Small intestine (tissue), 7 donors: Measurements from ENCODE around the gene PPARA. TPM values are rescaled to one million over a fixed set of nuclear protein-coding genes. Genes with fewer than 3 reads are reported as not detected.

Experiments
- DNase-seq, 2 donors: peaks; one replicate each; pipeline versions ENCODE4 v3.0.0 to v3.0.0-alpha.2; 2013
- FAIRE-seq: peaks from 2 replicates; lab custom pipeline; 2012; peaks lifted over from hg19 to GRCh38; lab: Jason Lieb, UNC
- H3K27ac ChIP-seq, 3 donors: one replicate each; pipeline ENCODE4 v1.5.1; 2013; ENCODE audit warnings: low read length in 2 of 3, mild to moderate bottlenecking in 2 of 3, control low read depth in 1 of 3, inconsistent platforms in 1 of 3, low read depth in 1 of 3, moderate library complexity in 1 of 3
- H3K27me3 ChIP-seq, 3 donors: one replicate each; pipeline ENCODE4 v1.6.1; 2013; ENCODE audit warnings: low read length in 3 of 3, inconsistent platforms in 1 of 3; ENCODE audit not compliant: control insufficient read depth in 3 of 3, insufficient read depth in 3 of 3
- H3K36me3 ChIP-seq, 3 donors: one replicate each; pipeline ENCODE4 v1.6.1; 2013; ENCODE audit warnings: low read length in 3 of 3, inconsistent platforms in 1 of 3, low read depth in 1 of 3, mild to moderate bottlenecking in 1 of 3, moderate library complexity in 1 of 3; ENCODE audit not compliant: control insufficient read depth in 3 of 3, insufficient read depth in 2 of 3
- H3K4me1 ChIP-seq, 3 donors: one replicate each; pipeline ENCODE4 v1.6.1; 2013; ENCODE audit warnings: low read length in 2 of 3, inconsistent platforms in 1 of 3, low read depth in 1 of 3, mild to moderate bottlenecking in 1 of 3, moderate library complexity in 1 of 3; ENCODE audit not compliant: control insufficient read depth in 3 of 3, insufficient read depth in 2 of 3
- H3K4me3 ChIP-seq, 3 donors: one replicate each; pipeline ENCODE4 v1.5.1; 2013; ENCODE audit warnings: low read length in 3 of 3, control low read depth in 1 of 3, inconsistent platforms in 1 of 3, low read depth in 1 of 3, mild to moderate bottlenecking in 1 of 3, moderate library complexity in 1 of 3
- H3K9me3 ChIP-seq, 2 donors: one replicate each; pipeline ENCODE4 v1.6.1; 2013; ENCODE audit warnings: low read depth in 1 of 2, low read length in 1 of 2; ENCODE audit not compliant: control insufficient read depth in 2 of 2, insufficient read depth in 1 of 2
- WGBS, 3 donors: extraction: QIAGEN DNeasy Blood & Tissue Kit; methylation state at CpG; one replicate each; pipeline ENCODE4 v1.1.7; 2013; 5-methylcytosine and 5-hydroxymethylcytosine counted together
- polyA plus RNA-seq, 4 donors: library from polyadenylated mRNA; stranded (reverse) in 3 of 4; unstranded in 1 of 4; fragments of 200-250 nt in 3 of 4; fragments of 120-200 nt in 1 of 4; gene quantifications; one replicate each; pipeline versions ENCODE4 v1.2.1 to v1.2.3, GENCODE V29; 2013
- donor health status: healthy with polysubstance abuse.
- donor health status: control.
- donor health status: control.
- donor health status: Bipolar disorder and iron deficiency.
- donor health status: healthy.

The PPARA gene
- polyA plus RNA-seq, 4 donors: 19.9 to 53.6 (median 23.0) TPM

DNA sequence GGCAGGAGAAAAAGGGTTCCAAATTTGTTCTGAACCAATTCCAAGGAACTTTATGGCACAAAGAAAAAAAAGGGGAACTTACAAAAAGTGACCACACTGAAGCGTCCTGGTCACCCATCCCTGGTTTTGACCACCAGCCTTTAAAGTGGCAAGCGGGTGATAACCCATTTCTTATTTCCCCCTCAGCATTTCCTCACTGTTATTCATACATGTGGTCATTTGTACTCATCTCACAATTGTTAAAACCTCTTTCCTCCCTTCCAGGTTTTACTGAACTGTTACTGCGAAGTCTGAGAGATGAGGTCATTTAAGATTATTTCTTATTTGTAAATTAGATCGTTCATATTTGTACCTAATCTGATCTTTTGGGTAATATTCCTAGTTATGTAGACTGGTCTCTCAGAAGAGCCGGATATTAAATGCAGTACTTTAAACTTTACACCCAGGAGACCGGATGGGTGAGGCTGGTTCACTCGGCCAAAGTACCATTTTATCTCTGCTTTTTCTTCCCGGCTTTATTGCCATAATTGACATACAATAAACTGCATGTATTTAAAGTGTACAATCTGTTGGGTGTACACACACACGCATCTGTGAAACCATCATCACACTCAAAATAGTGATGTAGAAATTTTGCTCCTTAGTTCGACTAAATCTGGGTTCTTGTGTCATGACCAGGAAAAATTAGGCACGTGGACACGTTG, 52.7 kb downstream of the PPARA start:
- peak; percentile 82 for FAIRE-seq
- Histone ChIP-seq H3K27me3 (no peaks in the 10 kb centered on the region), H3K4me3 (no peak overlapping the region), H3K36me3 (peaks cover 10 to 61% (median 17%) of the 10 kb centered on the region in 3 donors), H3K27ac (peak overlapping the region; percentile 91 to 93 (median 92)), H3K9me3 (peaks cover 0 to 4% of the 10 kb centered on the region in 2 donors), H3K4me1 (peaks cover 0 to 39% (median 5%) of the 10 kb centered on the region in 3 donors)
- WGBS, 3 donors: 18 to 58% (median 42%) methylated on average over 12 of the region's 12 CpGs
- peak; percentile 93 to 96 for DNase-seq

DNA sequence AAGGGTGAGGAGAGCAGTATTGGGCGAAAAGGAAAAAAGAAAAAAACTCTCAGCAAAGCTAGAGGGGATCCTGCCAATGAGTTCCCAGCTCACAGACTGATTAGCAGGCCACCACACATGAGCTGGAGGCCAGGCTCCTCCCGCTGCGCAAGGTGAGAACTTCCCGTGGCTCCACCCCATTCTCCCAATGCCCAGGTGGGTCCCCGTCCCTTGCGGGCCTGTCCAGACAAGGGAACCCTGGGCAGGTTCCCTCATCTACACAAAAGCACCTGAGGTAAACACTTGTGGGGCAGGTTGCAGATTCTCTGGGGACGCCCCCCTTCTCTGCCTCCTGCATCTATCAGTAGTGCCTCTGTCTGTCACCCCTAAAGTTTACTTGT, 53.3 kb downstream of the PPARA start:
- WGBS, 3 donors: 29 to 71% (median 44%) methylated on average over 7 of the region's 7 CpGs
- Histone ChIP-seq H3K4me1 (peaks cover 0 to 39% (median 5%) of the 10 kb centered on the region in 3 donors), H3K9me3 (peaks cover 0 to 10% of the 10 kb centered on the region in 2 donors), H3K27me3 (no peaks in the 10 kb centered on the region), H3K36me3 (peaks cover 7 to 60% (median 17%) of the 10 kb centered on the region in 3 donors), H3K27ac (peak overlapping the region; percentile 87 to 93 (median 91)), H3K4me3 (no peak overlapping the region)
- no peak for FAIRE-seq
- peak in 1 of 2 donors; percentile 77 for DNase-seq

DNA sequence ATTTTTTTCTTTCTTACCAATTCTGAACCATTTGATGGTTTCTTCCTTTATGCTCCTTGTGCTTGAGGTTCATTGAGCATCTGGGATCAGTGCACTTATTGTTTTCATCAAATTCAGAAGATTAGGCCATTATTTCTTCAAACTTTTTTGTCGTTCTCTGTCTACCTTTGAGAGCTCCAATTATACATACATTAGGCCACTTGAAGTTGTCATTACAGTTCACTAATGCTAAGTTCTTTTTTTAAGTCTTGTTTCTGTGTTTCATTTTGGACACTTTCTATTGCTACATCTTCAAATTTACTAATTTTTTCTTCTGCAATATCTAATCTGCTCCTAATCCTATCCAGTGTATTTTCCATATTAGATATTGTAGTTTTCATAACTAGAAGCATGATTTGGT, 58.9 kb downstream of the PPARA start:
- H3K27me3 ChIP-seq: no peaks in the 10 kb centered on the region
- no peak overlapping the region for H3K4me3 ChIP-seq
- peaks cover 0 to 35% of the 10 kb centered on the region in 2 donors for H3K9me3 ChIP-seq
- H3K27ac ChIP-seq: no peak overlapping the region
- H3K36me3 ChIP-seq: peaks cover 13 to 66% (median 32%) of the 10 kb centered on the region in 3 donors
- FAIRE-seq (no peak), DNase-seq (no peak)
- H3K4me1 ChIP-seq: peaks cover 0 to 8% (median 0%) of the 10 kb centered on the region in 3 donors
- 95 to 100% (median 97%) methylated on average over 1 of the region's 1 CpG for WGBS, 3 donors

DNA sequence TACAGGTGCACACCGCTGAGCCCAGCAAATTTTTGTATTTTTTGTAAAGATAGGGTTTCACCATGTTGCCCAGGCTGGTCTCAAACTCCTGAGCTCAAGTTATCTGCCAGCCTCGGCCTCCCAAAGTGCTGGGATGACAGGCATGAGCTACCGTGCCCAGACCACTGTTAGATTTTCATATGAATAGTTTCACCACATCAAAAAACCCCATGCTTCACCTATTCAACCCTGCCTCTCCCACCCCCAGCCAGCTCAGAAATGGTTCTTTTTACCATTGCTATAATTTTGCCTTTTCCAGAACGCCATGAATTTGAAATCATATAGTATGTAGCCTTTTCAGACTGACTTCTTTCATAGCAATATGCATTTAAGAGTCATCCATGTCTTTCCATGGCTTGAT, 61.9 kb downstream of the PPARA start:
- Histone ChIP-seq H3K4me1 (no peaks in the 10 kb centered on the region), H3K9me3 (peaks cover 0 to 35% of the 10 kb centered on the region in 2 donors), H3K36me3 (peaks cover 13 to 82% (median 39%) of the 10 kb centered on the region in 3 donors), H3K27me3 (no peaks in the 10 kb centered on the region), H3K27ac (no peak overlapping the region), H3K4me3 (no peak overlapping the region)
- DNase-seq (no peak), FAIRE-seq (no peak)
- 82 to 96% (median 83%) methylated on average over 4 of the region's 4 CpGs for WGBS, 3 donors

DNA sequence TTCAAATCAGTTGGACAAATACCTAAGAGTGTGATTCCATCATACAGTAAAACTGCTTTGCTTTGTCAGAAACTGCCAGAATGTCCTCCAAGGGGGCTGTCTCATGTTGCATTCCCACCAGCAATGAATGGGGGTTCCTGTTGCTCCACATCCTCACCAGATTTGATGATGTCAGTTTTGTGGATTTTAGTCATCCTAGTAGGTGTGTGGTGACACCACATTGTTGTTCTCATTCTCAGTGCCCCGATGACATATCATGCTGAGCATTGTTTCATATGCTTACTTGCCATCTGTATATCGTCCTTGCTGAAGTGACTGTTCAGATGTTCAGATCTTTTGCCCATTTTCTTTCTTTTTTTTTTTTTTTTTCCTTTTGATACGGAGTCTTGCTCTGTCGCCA, 62.7 kb downstream of the PPARA start:
- DNase-seq (no peak), FAIRE-seq (no peak)
- WGBS, 3 donors: 83 to 92% (median 88%) methylated on average over 2 to 4 of the region's 4 CpGs
- peaks cover 13 to 81% (median 36%) of the 10 kb centered on the region in 3 donors for H3K36me3 ChIP-seq
- no peak overlapping the region for H3K4me3 ChIP-seq
- no peak overlapping the region for H3K27ac ChIP-seq
- peaks cover 0 to 31% of the 10 kb centered on the region in 2 donors for H3K9me3 ChIP-seq
- no peaks in the 10 kb centered on the region for H3K27me3 ChIP-seq
- no peaks in the 10 kb centered on the region for H3K4me1 ChIP-seq

DNA sequence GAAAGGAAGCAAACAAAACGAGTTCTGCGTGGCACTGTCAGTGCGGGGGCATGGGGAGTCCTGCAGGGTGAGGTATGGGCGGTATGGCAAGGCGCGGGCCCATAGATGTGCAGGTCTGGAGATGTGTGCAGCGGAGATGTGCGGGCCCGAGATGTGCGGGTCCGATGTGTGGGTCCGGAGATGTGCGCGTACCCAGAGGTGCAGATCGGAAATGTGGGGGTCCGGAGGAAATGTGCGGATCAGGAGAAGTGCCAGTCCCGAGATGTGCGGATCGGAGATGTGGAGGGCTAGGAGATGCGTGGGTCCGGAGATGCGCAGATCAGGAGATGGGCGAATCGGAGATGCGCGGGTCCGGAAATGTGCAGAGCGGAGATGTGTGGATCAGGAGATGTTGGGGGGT, 63.8 kb downstream of the PPARA start:
- FAIRE-seq (no peak), DNase-seq (no peak)
- no peak overlapping the region for H3K27ac ChIP-seq
- peaks cover 17 to 87% (median 34%) of the 10 kb centered on the region in 3 donors for H3K36me3 ChIP-seq
- H3K4me1 ChIP-seq: no peaks in the 10 kb centered on the region
- WGBS, 3 donors: 97% methylated on average over 29 of the region's 29 CpGs
- no peaks in the 10 kb centered on the region for H3K27me3 ChIP-seq
- H3K4me3 ChIP-seq: no peak overlapping the region
- peaks cover 0 to 25% of the 10 kb centered on the region in 2 donors for H3K9me3 ChIP-seq

DNA sequence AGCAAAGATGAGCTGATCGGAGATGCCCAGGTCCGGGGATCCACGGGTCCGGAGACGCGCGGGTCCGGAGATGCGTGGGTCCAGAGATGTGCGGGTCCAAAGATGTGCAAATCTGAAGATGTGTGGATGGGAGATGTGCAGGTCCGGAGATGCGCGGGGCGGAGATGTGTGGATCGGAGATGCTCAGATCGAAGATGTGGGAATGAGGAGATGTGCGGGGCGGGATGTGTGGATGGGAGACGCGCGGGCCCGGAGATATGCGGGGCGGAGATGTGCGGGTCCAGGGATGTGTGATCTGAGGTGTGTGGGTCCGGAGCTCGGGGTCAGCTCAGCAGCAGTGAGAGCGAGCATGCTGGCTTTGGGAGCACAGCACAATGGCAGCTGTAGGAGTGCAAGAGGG, 64.3 kb downstream of the PPARA start:
- Histone ChIP-seq H3K27me3 (no peaks in the 10 kb centered on the region), H3K36me3 (peaks cover 16 to 89% (median 31%) of the 10 kb centered on the region in 3 donors), H3K9me3 (peaks cover 0 to 23% of the 10 kb centered on the region in 2 donors), H3K27ac (no peak overlapping the region), H3K4me3 (no peak overlapping the region), H3K4me1 (no peaks in the 10 kb centered on the region)
- FAIRE-seq (no peak), DNase-seq (no peak)
- WGBS, 3 donors: 96 to 99% (median 99%) methylated on average over 28 of the region's 28 CpGs

DNA sequence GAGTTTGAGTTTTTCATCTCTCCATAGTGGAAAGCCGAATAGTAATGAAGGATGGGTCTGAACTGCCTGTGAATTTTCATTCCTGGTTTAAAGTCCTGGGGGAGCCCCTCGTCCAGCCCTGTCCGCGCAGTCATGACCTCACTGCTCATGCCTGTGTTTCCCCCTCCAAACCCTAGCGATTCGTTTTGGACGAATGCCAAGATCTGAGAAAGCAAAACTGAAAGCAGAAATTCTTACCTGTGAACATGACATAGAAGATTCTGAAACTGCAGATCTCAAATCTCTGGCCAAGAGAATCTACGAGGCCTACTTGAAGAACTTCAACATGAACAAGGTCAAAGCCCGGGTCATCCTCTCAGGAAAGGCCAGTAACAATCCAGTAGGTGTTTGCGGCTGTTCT, 69.3 kb downstream of the PPARA start:
- Histone ChIP-seq H3K36me3 (peaks cover 4 to 81% (median 29%) of the 10 kb centered on the region in 3 donors), H3K27me3 (no peaks in the 10 kb centered on the region), H3K27ac (peak overlapping the region; percentile 3 to 26 (median 16)), H3K4me3 (no peak overlapping the region), H3K4me1 (no peaks in the 10 kb centered on the region), H3K9me3 (no peaks in the 10 kb centered on the region)
- WGBS, 3 donors: 23 to 47% (median 36%) methylated on average over 10 of the region's 10 CpGs
- FAIRE-seq: no peak
- DNase-seq: peak; percentile 58 to 81
